ENCODE data around the gene TBC1D12. TPM values are rescaled to one million over a fixed set of nuclear protein-coding genes. Genes with fewer than 3 reads are reported as not detected.
A peak's percentile ranks its signal among the peaks of the same experiment; 100 is the strongest.

The TBC1D12 gene
- 10 to 100 TPM; 19.0 to 29.4 (median 27.2) TPM for total RNA-seq

DNA sequence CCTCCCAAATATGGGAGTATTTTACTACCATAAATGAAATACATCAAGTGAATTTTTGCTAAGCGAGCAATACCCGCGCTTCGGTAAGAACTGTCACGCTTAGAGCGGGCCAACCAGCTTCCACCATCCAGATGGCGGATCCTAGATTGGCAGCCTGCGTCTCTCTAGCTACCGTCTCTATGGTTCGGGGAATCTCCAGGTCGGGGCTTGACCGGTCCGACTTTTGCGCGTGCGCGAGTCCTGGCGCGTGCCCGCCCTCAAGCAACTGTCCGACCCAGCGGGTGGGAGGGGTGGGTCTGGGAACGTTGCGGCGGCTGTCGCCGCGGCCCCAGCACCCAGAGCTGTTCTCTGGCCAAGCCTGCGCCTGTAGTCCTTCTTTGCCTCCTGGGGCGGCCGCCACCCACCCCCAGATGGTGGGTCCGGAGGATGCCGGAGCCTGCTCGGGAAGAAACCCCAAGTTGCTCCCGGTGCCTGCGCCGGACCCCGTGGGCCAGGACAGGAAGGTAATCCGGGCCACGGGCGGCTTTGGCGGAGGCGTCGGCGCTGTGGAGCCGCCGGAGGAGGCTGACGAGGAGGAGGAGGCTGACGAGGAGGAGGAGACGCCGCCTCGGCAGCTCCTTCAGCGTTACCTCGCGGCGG lies at the start of gene TBC1D12:
TBC1D12 (plus strand) TSS at position 338 of the 639 bp plus-strand sequence; CDS start at position 411, 73 bp downstream.
- Histone ChIP-seq H3K4me1 (no peaks in the 10 kb centered on the region), H3K9me3 (no peaks in the 10 kb centered on the region), H3K4me3 (peak within 1 kb of the TSS; percentile 78 to 95 (median 91)), H3K27me3 (no peaks in the 10 kb centered on the region), H3K36me3 (no peaks in the 10 kb centered on the region), H3K27ac (peak within 1 kb of the TSS; percentile 92 to 93)
- TF ChIP-seq, protein P1, sequence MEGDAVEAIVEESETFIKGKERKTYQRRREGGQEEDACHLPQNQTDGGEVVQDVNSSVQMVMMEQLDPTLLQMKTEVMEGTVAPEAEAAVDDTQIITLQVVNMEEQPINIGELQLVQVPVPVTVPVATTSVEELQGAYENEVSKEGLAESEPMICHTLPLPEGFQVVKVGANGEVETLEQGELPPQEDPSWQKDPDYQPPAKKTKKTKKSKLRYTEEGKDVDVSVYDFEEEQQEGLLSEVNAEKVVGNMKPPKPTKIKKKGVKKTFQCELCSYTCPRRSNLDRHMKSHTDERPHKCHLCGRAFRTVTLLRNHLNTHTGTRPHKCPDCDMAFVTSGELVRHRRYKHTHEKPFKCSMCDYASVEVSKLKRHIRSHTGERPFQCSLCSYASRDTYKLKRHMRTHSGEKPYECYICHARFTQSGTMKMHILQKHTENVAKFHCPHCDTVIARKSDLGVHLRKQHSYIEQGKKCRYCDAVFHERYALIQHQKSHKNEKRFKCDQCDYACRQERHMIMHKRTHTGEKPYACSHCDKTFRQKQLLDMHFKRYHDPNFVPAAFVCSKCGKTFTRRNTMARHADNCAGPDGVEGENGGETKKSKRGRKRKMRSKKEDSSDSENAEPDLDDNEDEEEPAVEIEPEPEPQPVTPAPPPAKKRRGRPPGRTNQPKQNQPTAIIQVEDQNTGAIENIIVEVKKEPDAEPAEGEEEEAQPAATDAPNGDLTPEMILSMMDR (IDR thresholded peaks at IDR 0.05): no peak
- TF ChIP-seq POLR2A (IDR thresholded peaks at IDR 0.05) (no peak), POLR2AphosphoS5 (IDR thresholded peaks at IDR 0.05) (peak in 2 of 3 donors; percentile 69 to 76)
- DNase-seq (ENCODE audit: low spot score in 2 of 2): peak; percentile 88 to 94
- intact Hi-C loops (cut with DNase I; ENCODE audit: low total_unique reads): no loop called here

DNA sequence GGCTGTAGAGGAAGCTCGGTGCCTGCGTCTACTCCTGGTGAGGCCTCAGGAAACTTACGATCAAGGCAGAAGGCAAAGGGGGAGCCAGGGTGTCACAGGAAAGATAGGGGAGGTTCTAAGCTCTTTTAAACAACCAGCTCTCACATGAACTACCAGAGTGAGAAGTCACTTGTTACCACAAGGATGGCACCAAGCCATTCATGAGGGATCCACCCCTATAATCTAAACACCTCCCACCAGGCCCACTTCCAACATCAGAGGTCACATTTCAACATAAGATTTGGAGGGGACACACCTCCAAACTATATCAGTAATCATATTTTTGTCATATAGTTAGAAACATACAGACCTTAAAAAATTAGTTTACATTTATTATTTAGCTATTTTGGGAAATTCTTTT lies 49.0 kb upstream of the TBC1D12 start:
- Histone ChIP-seq H3K27ac (no peak overlapping the region), H3K9me3 (no peaks in the 10 kb centered on the region), H3K27me3 (no peaks in the 10 kb centered on the region), H3K36me3 (no peaks in the 10 kb centered on the region), H3K4me3 (no peak overlapping the region), H3K4me1 (no peaks in the 10 kb centered on the region)
- intact Hi-C loops (cut with DNase I; ENCODE audit: low total_unique reads): no loop called here
- DNase-seq (ENCODE audit: low spot score in 2 of 2): no peak
- TF ChIP-seq POLR2A (IDR thresholded peaks at IDR 0.05) (no peak), POLR2AphosphoS5 (IDR thresholded peaks at IDR 0.05) (no peak)
- TF ChIP-seq, protein P1 (IDR thresholded peaks at IDR 0.05): no peak

DNA sequence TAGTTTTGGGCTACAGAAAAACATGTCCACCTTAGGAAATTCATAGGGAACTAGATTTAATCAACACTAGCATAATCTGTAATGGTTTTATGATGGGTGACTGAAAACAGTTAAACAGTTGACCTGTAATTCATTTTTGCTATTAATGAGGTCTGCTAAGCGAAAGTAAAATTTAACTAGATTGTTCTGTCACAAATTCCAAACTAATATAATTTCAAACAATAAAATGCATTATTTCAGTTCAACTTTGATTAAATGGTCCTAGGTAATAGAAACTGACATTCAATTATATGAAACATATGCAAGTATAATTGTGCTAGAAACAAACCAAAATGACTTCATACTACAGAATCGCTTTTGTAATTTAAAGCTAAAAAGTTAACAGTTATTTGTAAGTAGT lies 46.5 kb upstream of the TBC1D12 start:
- no peak for DNase-seq (ENCODE audit: low spot score in 2 of 2)
- Histone ChIP-seq H3K36me3 (no peaks in the 10 kb centered on the region), H3K27ac (no peak overlapping the region), H3K4me1 (no peaks in the 10 kb centered on the region), H3K4me3 (no peak overlapping the region), H3K27me3 (no peaks in the 10 kb centered on the region), H3K9me3 (no peaks in the 10 kb centered on the region)
- TF ChIP-seq, protein P1 (IDR thresholded peaks at IDR 0.05): no peak
- no peak for TF ChIP-seq POLR2A (IDR thresholded peaks at IDR 0.05)
- TF ChIP-seq POLR2AphosphoS5 (IDR thresholded peaks at IDR 0.05): no peak
- intact Hi-C loops (cut with DNase I; ENCODE audit: low total_unique reads): no loop called here

DNA sequence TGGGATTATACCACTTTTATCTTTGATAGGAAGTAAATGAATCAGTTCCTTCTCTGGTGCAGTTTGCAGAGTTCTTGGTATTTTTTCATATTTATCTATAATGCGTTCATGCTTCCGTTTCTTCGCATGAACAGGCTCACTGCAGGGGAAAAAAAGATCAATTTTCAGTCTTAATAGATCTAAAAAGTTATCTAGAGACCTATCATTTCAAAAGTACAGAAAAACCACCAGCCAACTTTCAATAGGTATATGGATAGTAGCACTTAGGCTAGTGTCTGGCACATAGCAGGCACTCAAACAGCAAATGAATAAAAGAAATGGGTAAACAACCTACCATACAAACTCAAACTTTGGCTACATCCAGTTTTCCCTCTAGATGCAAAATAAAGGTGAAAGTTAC lies 45.1 kb upstream of the TBC1D12 start:
- Histone ChIP-seq H3K27ac (no peak overlapping the region), H3K4me3 (no peak overlapping the region), H3K36me3 (no peaks in the 10 kb centered on the region), H3K4me1 (peaks cover 0 to 9% of the 10 kb centered on the region in 2 donors), H3K27me3 (no peaks in the 10 kb centered on the region), H3K9me3 (no peaks in the 10 kb centered on the region)
- intact Hi-C loops (cut with DNase I; ENCODE audit: low total_unique reads): no loop called here
- TF ChIP-seq, protein P1 (IDR thresholded peaks at IDR 0.05): no peak
- TF ChIP-seq POLR2AphosphoS5 (IDR thresholded peaks at IDR 0.05): no peak
- no peak for TF ChIP-seq POLR2A (IDR thresholded peaks at IDR 0.05)
- no peak for DNase-seq (ENCODE audit: low spot score in 2 of 2)

DNA sequence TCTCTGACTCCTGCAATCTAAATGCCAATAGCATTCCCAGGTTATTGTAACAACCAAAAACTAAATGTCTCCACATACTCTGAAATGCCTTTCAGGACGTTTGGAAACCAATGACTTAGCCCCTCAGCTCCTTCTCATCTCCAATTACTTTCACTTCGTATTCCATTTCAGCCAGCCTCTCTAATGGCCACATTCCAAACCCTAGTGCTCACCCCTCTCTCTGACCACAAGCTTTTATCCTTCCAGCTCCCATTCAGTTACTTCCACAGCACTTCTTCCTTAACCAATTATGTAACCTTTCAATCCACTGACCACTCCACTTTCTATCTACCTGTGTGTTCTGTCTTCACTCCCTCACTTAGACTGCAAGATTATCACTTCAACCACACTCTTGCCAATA lies 43.9 kb upstream of the TBC1D12 start:
- H3K27ac ChIP-seq: no peak overlapping the region
- H3K9me3 ChIP-seq: no peaks in the 10 kb centered on the region
- H3K4me1 ChIP-seq: peaks cover 0 to 9% of the 10 kb centered on the region in 2 donors
- no peak for DNase-seq (ENCODE audit: low spot score in 2 of 2)
- TF ChIP-seq POLR2A (IDR thresholded peaks at IDR 0.05) (no peak), POLR2AphosphoS5 (IDR thresholded peaks at IDR 0.05) (no peak)
- TF ChIP-seq, protein P1 (IDR thresholded peaks at IDR 0.05): no peak
- H3K36me3 ChIP-seq: no peaks in the 10 kb centered on the region
- no peak overlapping the region for H3K4me3 ChIP-seq
- no peaks in the 10 kb centered on the region for H3K27me3 ChIP-seq
- intact Hi-C loops (cut with DNase I; ENCODE audit: low total_unique reads): no loop called here
